ENCODE data around the gene ABCA1.

The ABCA1 gene

GRCh38 chr9:104826079-104826775 lies 101.7 kb downstream of the ABCA1 start:
- intact Hi-C loops (cut with DNase I; ENCODE audit: low total_unique reads) = no loop called here
- Histone ChIP-seq H3K27ac (no peak overlapping the region), H3K9me3 (no peaks in the 10 kb centered on the region), H3K27me3 (no peaks in the 10 kb centered on the region), H3K4me3 (no peak overlapping the region), H3K4me1 (no peaks in the 10 kb centered on the region), H3K36me3 (peaks cover 93 to 100% (median 96%) of the 10 kb centered on the region in 3 donors)
- no peak for DNase-seq
- no peak for TF ChIP-seq CTCF (IDR thresholded peaks at IDR 0.05)

GRCh38 chr9:104820336-104820735 lies 107.6 kb downstream of the ABCA1 start:
- no peak for DNase-seq
- no peaks in the 10 kb centered on the region for H3K4me1 ChIP-seq
- intact Hi-C loops (cut with DNase I; ENCODE audit: low total_unique reads) = no loop called here
- no peak overlapping the region for H3K4me3 ChIP-seq
- H3K36me3 ChIP-seq = peaks cover 96 to 100% (median 98%) of the 10 kb centered on the region in 3 donors
- H3K27ac ChIP-seq = no peak overlapping the region
- TF ChIP-seq CTCF (IDR thresholded peaks at IDR 0.05) = no peak
- H3K27me3 ChIP-seq = no peaks in the 10 kb centered on the region
- H3K9me3 ChIP-seq = no peaks in the 10 kb centered on the region

GRCh38 chr9:104819033-104819432 lies 108.9 kb downstream of the ABCA1 start:
- H3K27ac ChIP-seq = no peak overlapping the region
- no peaks in the 10 kb centered on the region for H3K27me3 ChIP-seq
- DNase-seq = no peak
- H3K36me3 ChIP-seq = peaks cover 97 to 100% (median 98%) of the 10 kb centered on the region in 3 donors
- no peaks in the 10 kb centered on the region for H3K9me3 ChIP-seq
- no peak overlapping the region for H3K4me3 ChIP-seq
- intact Hi-C loops (cut with DNase I; ENCODE audit: low total_unique reads) = no loop called here
- H3K4me1 ChIP-seq = no peaks in the 10 kb centered on the region
- no peak for TF ChIP-seq CTCF (IDR thresholded peaks at IDR 0.05)

GRCh38 chr9:104817437-104817836 lies 110.5 kb downstream of the ABCA1 start:
- Histone ChIP-seq H3K36me3 (peaks cover 98 to 100% (median 99%) of the 10 kb centered on the region in 3 donors), H3K9me3 (no peaks in the 10 kb centered on the region), H3K27me3 (no peaks in the 10 kb centered on the region), H3K27ac (no peak overlapping the region), H3K4me1 (no peaks in the 10 kb centered on the region), H3K4me3 (no peak overlapping the region)
- TF ChIP-seq CTCF (IDR thresholded peaks at IDR 0.05) = no peak
- intact Hi-C loops (cut with DNase I; ENCODE audit: low total_unique reads) = no loop called here
- no peak for DNase-seq

- intact Hi-C loops (cut with DNase I; ENCODE audit: low total_unique reads) = no loop called here
- no peak for DNase-seq
- H3K27ac ChIP-seq = no peak overlapping the region
- no peak for TF ChIP-seq CTCF (IDR thresholded peaks at IDR 0.05)
- no peaks in the 10 kb centered on the region for H3K4me1 ChIP-seq
- H3K9me3 ChIP-seq = no peaks in the 10 kb centered on the region
- no peak overlapping the region for H3K4me3 ChIP-seq
- H3K27me3 ChIP-seq = no peaks in the 10 kb centered on the region
- H3K36me3 ChIP-seq = peaks cover 92 to 98% (median 97%) of the 10 kb centered on the region in 3 donors
These were observed 111.9 kb downstream of the ABCA1 start for GRCh38 chr9:104815851-104816565.
